OCI-LY1 (cell line): ENCODE measurements around the gene DNAH17.

Source experiments
- H2AFZ ChIP-seq: fragments of 200-600 bp; sonication (generic), shearing (Covaris generic); 2 replicates; pipeline ENCODE4 v1.6.0; 2014; ENCODE audit warnings: antibody characterized with exemption, mild to moderate bottlenecking, low read length
- H3F3A ChIP-seq: fragments of 200-600 bp; sonication (generic), shearing (Covaris generic); 2 replicates; pipeline ENCODE4 v1.6.0; 2014; ENCODE audit warnings: mild to moderate bottlenecking, antibody characterized with exemption, low read length, moderate library complexity; ENCODE audit not compliant: insufficient read depth
- H3K27ac ChIP-seq: fragments of 200-600 bp; sonication (generic); 2 replicates; pipeline ENCODE4 v1.5.1; 2014; ENCODE audit warnings: low read length, mixed run types, mild to moderate bottlenecking, low read depth; ENCODE audit not compliant: poor library complexity, severe bottlenecking
- H3K27me3 ChIP-seq: fragments of 200-600 bp; sonication (generic); 2 replicates; pipeline ENCODE4 v1.6.0; 2014; ENCODE audit warnings: antibody characterized with exemption, mild to moderate bottlenecking, low read length, moderate library complexity; ENCODE audit not compliant: insufficient read depth
- H3K36me3 ChIP-seq: fragments of 200-600 bp; sonication (generic); 2 replicates; pipeline ENCODE4 v1.6.1; 2014; ENCODE audit warnings: mild to moderate bottlenecking, antibody characterized with exemption, low read length, moderate library complexity, mixed read lengths; ENCODE audit not compliant: insufficient read depth
- H3K4me1 ChIP-seq: fragments of 200-600 bp; sonication (generic); 2 replicates; pipeline ENCODE4 v1.5.1; 2014; ENCODE audit warnings: mild to moderate bottlenecking, low read length, moderate library complexity; ENCODE audit not compliant: insufficient read depth, severe bottlenecking
- H3K4me2 ChIP-seq: fragments of 200-600 bp; sonication (generic), shearing (Covaris generic); 2 replicates; pipeline ENCODE4 v1.6.1; 2014; ENCODE audit warnings: low read length
- H3K4me3 ChIP-seq: fragments of 200-600 bp; sonication (generic); 2 replicates; pipeline ENCODE4 v1.5.1; 2014; ENCODE audit warnings: low read length, low read depth, mild to moderate bottlenecking, mixed read lengths; ENCODE audit not compliant: poor library complexity, severe bottlenecking
- H3K79me2 ChIP-seq: fragments of 200-600 bp; shearing (Covaris generic); 2 replicates; pipeline ENCODE4 v1.6.1; 2016; ENCODE audit warnings: mixed run types, low read length, mixed read lengths; ENCODE audit not compliant: insufficient read depth
- H3K9ac ChIP-seq: fragments of 200-600 bp; sonication (generic), shearing (Covaris generic); 2 replicates; pipeline ENCODE4 v1.6.1; 2014; ENCODE audit warnings: mild to moderate bottlenecking, low read length, mixed read lengths
- H3K9me2 ChIP-seq: fragments of 200-600 bp; sonication (generic), shearing (Covaris generic); 2 replicates; pipeline ENCODE4 v1.6.1; 2014; ENCODE audit warnings: low read depth, mild to moderate bottlenecking, low read length, mixed read lengths
- H3K9me3 ChIP-seq: fragments of 200-600 bp; shearing (Covaris generic); 2 replicates; pipeline ENCODE4 v1.6.1; 2014; ENCODE audit warnings: low read length, mixed read lengths
- H4K20me1 ChIP-seq: fragments of 200-600 bp; sonication (generic), shearing (Covaris generic); 2 replicates; pipeline ENCODE4 v1.6.0; 2016; ENCODE audit warnings: mild to moderate bottlenecking, low read length; ENCODE audit not compliant: insufficient read depth
- CTCF ChIP-seq: fragments of 200-600 bp; sonication (generic), shearing (Covaris generic); IDR thresholded peaks from 2 replicates; pipeline ENCODE4 v1.5.1; 2017; ENCODE audit warnings: mild to moderate bottlenecking, antibody characterized with exemption, low read length, moderate library complexity, mixed read lengths
- EZH2 ChIP-seq: fragments of 200-600 bp; sonication (generic), shearing (Covaris generic); IDR thresholded peaks from 2 replicates; pipeline ENCODE4 v1.8.0; 2017; ENCODE audit warnings: borderline replicate concordance, mixed run types, mild to moderate bottlenecking, antibody characterized with exemption, low read length, moderate library complexity, mixed read lengths

DNAH17 gene

GRCh38 chr17:78558989-78559388 is 18.2 kb downstream of the DNAH17 start:
- Histone ChIP-seq H3K4me2 (no peak overlapping the region), H3K4me1 (no peaks in the 10 kb centered on the region), H3K9ac (no peak overlapping the region), H3K79me2 (no peaks in the 10 kb centered on the region), H3K36me3 (no peaks in the 10 kb centered on the region), H3F3A (no peaks in the 10 kb centered on the region), H3K27ac (no peak overlapping the region), H4K20me1 (no peaks in the 10 kb centered on the region), H3K4me3 (no peak overlapping the region), H3K9me3 (no peaks in the 10 kb centered on the region), H3K27me3 (peaks cover 5% of the 10 kb centered on the region; the same call in 1 of the 2 replicates), H2AFZ (no peak overlapping the region), H3K9me2 (no peaks in the 10 kb centered on the region)
- no peak for TF ChIP-seq CTCF
- TF ChIP-seq EZH2: no peak

GRCh38 chr17:78558181-78558850 is 18.9 kb downstream of the DNAH17 start:
- no peak for TF ChIP-seq CTCF
- TF ChIP-seq EZH2: no peak
- no peak overlapping the region for H2AFZ ChIP-seq
- no peak overlapping the region for H3K27ac ChIP-seq
- H3K9me2 ChIP-seq: no peaks in the 10 kb centered on the region
- H3F3A ChIP-seq: no peaks in the 10 kb centered on the region
- H3K4me3 ChIP-seq: no peak overlapping the region
- no peak overlapping the region for H3K9ac ChIP-seq
- H3K79me2 ChIP-seq: no peaks in the 10 kb centered on the region
- no peaks in the 10 kb centered on the region for H3K4me1 ChIP-seq
- peaks cover 5% of the 10 kb centered on the region; the same call in 1 of the 2 replicates for H3K27me3 ChIP-seq
- H4K20me1 ChIP-seq: no peaks in the 10 kb centered on the region
- H3K4me2 ChIP-seq: no peak overlapping the region
- H3K36me3 ChIP-seq: no peaks in the 10 kb centered on the region
- no peaks in the 10 kb centered on the region for H3K9me3 ChIP-seq

- no peak overlapping the region for H2AFZ ChIP-seq
- no peaks in the 10 kb centered on the region for H3F3A ChIP-seq
- H3K36me3 ChIP-seq: no peaks in the 10 kb centered on the region
- TF ChIP-seq EZH2: no peak
- TF ChIP-seq CTCF: no peak
- H3K9me2 ChIP-seq: no peaks in the 10 kb centered on the region
- no peaks in the 10 kb centered on the region for H4K20me1 ChIP-seq
- H3K27me3 ChIP-seq: peaks cover 5% of the 10 kb centered on the region; the same call in 1 of the 2 replicates
- no peaks in the 10 kb centered on the region for H3K4me1 ChIP-seq
- no peak overlapping the region for H3K4me3 ChIP-seq
- no peak overlapping the region for H3K4me2 ChIP-seq
- H3K9me3 ChIP-seq: no peaks in the 10 kb centered on the region
- H3K79me2 ChIP-seq: no peaks in the 10 kb centered on the region
- H3K27ac ChIP-seq: no peak overlapping the region
- H3K9ac ChIP-seq: no peak overlapping the region
Measured at GRCh38 chr17:78557598-78558039, 19.6 kb downstream of the DNAH17 start.
